ENCODE measurements around the gene FERMT1. TPM values are rescaled to one million over a fixed set of nuclear protein-coding genes. Genes with fewer than 3 reads are reported as not detected.
A peak's percentile ranks its signal among the peaks of the same experiment; 100 is the strongest.

The FERMT1 gene
- total and polyA plus RNA-seq, 2 of the 13 experiments (the other 11 are each of a cell fraction or from before 2014, with no cell fraction given): 15.8 to 29.5 TPM

- ATAC-seq: peak; percentile 58
- intact Hi-C loops (cut with micrococcal nuclease; ENCODE audit: unreplicated experiment): no loop called here
- no peak overlapping the region for H3K4me3 ChIP-seq (replicated peaks in 1 of 3; ENCODE audit: insufficient read depth in 1 of 3, low read depth in 2 of 3, low read length in 3 of 3)
- no peaks in the 10 kb centered on the region for H3K4me1 ChIP-seq (ENCODE audit: insufficient read depth, low read length)
- ChIA-PET POLR2A (interaction anchor here (1.8 kb wide), 1 partner anchor 12 kb away, joined by 6 read pairs; the partner anchor contains the start of gene FERMT1), CTCF (ENCODE audit: low intra/inter-chr PET ratio, low total read pairs) (no interaction called here)
- H3K36me3 ChIP-seq (replicated peaks in 1 of 2; ENCODE audit: control insufficient read depth in 1 of 2, insufficient read depth in 2 of 2, low read length in 2 of 2): no peaks in the 10 kb centered on the region
- no peak overlapping the region for H2AFZ ChIP-seq (ENCODE audit: low read length)
- no peak for DNase-seq (ENCODE audit: low spot score)
- FAIRE-seq: no peak
- no peaks in the 10 kb centered on the region for H3K79me2 ChIP-seq (ENCODE audit: insufficient read depth, low read length)
- H3K27me3 ChIP-seq (ENCODE audit: control insufficient read depth in 1 of 2, insufficient read depth in 2 of 2, low read length in 2 of 2): peaks cover 3 to 14% of the 10 kb centered on the region in 2 experiments; a peak in 3 of 5 replicates
- H4K20me1 ChIP-seq (ENCODE audit: insufficient read depth, low read length): no peaks in the 10 kb centered on the region
- 0 out of 2 replicates have a peak overlapping the region, but pooled peaks have one; percentile 9 for H3K4me2 ChIP-seq (ENCODE audit: low read depth, low read length)
- H3K27ac ChIP-seq (ENCODE audit: extremely low read length, insufficient read depth, low read length): no peak overlapping the region
- H3K9ac ChIP-seq (ENCODE audit: insufficient read depth, low read depth, low read length): no peak overlapping the region
- TF ChIP-seq FOXA3 (CRISPR knock-in tag; IDR thresholded peaks at IDR 0.05) (peak; percentile 18; the same call in 1 of the 2 replicates), ZNF672 (CRISPR knock-in tag; IDR thresholded peaks at IDR 0.05) (no peak), TFE3 (CRISPR knock-in tag; IDR thresholded peaks at IDR 0.05) (0 out of 2 replicates have a peak, but pooled peaks have one; percentile 25), ZNF816 (CRISPR knock-in tag; IDR thresholded peaks at IDR 0.05; ENCODE audit: borderline replicate concordance) (peak; percentile 35; the same call in 1 of the 2 replicates), ZNF546 (CRISPR knock-in tag; conservative IDR thresholded peaks at IDR 0.05) (no peak), ZNF776 (CRISPR knock-in tag; IDR thresholded peaks at IDR 0.05) (no peak), BHLHE40 (IDR thresholded peaks at IDR 0.05; ENCODE audit: low read length) (peak; percentile 32; the same call in 1 of the 2 replicates), PRDM15 (CRISPR knock-in tag; IDR thresholded peaks at IDR 0.05) (peak; percentile 94)
- TF ChIP-seq, protein P1, sequence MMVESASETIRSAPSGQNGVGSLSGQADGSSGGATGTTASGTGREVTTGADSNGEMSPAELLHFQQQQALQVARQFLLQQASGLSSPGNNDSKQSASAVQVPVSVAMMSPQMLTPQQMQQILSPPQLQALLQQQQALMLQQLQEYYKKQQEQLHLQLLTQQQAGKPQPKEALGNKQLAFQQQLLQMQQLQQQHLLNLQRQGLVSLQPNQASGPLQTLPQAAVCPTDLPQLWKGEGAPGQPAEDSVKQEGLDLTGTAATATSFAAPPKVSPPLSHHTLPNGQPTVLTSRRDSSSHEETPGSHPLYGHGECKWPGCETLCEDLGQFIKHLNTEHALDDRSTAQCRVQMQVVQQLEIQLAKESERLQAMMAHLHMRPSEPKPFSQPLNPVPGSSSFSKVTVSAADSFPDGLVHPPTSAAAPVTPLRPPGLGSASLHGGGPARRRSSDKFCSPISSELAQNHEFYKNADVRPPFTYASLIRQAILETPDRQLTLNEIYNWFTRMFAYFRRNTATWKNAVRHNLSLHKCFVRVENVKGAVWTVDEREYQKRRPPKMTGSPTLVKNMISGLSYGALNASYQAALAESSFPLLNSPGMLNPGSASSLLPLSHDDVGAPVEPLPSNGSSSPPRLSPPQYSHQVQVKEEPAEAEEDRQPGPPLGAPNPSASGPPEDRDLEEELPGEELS (CRISPR knock-in tag; IDR thresholded peaks at IDR 0.05): no peak
- TF ChIP-seq, protein P2, sequence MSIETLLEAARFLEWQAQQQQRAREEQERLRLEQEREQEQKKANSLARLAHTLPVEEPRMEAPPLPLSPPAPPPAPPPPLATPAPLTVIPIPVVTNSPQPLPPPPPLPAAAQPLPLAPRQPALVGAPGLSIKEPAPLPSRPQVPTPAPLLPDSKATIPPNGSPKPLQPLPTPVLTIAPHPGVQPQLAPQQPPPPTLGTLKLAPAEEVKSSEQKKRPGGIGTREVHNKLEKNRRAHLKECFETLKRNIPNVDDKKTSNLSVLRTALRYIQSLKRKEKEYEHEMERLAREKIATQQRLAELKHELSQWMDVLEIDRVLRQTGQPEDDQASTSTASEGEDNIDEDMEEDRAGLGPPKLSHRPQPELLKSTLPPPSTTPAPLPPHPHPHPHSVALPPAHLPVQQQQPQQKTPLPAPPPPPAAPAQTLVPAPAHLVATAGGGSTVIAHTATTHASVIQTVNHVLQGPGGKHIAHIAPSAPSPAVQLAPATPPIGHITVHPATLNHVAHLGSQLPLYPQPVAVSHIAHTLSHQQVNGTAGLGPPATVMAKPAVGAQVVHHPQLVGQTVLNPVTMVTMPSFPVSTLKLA (IDR thresholded peaks at IDR 0.05): peak; percentile 80
- in situ Hi-C loops (cut with HindIII; ENCODE audit: extremely low pct_ligation_motif_present, low pct_unique_long_range_greater_than_20kb): loop anchor here (25.0 kb wide), 1 partner anchor 1153 kb away; no protein-coding TSS in a partner anchor
- no TSS peak for BruUV-seq (replicated peaks)
- no peaks in the 10 kb centered on the region for H3K9me3 ChIP-seq (ENCODE audit: low read length)
- WGBS (ENCODE audit: low lambda C conversion rate): 7% methylated on average over 8 of the region's 8 CpGs
These were observed 11.8 kb upstream of the FERMT1 start for GRCh38 chr20:6134592-6134991.
